PC-3 (cell line): ENCODE measurements around the gene UTF1. TPM values are rescaled to one million over a fixed set of nuclear protein-coding genes. Genes with fewer than 3 reads are reported as not detected.

Experiments
- ATAC-seq: fragments of 200-7000 bp; cut with Tn5 transposase; 2 replicates; pipeline ENCODE4 v1.9.1; 2020; ENCODE audit warnings: mild to moderate bottlenecking, moderate library complexity
- BruUV-seq: library from RNA; stranded (reverse); fragments of 400-500 nt; replicated peaks from 2 replicates; lab custom pipeline; 2021; lab: Mats Ljungman, UMichigan
- CTCF ChIA-PET: fragments of 300-600 bp; sonication (Branson Sonifier 250); formaldehyde crosslinking; loops from one replicate; lab custom pipeline; 2022; ENCODE audit warnings: antibody characterized with exemption; lab: Charles Lee
- POLR2A ChIA-PET: fragments of 300-600 bp; sonication (Branson Sonifier 250); formaldehyde crosslinking; loops from one replicate; lab custom pipeline; 2022; ENCODE audit warnings: antibody characterized with exemption; ENCODE audit not compliant: unreplicated experiment; lab: Charles Lee
- DNase-seq: peaks from one replicate; pipeline ENCODE4 v3.0.0-alpha.2; 2015
- H2AFZ ChIP-seq: fragments of 300-600 bp; sonication (generic); 2 replicates; pipeline ENCODE4 v1.6.0; 2016; ENCODE audit warnings: antibody characterized with exemption, low read length
- H3F3A ChIP-seq: fragments of 300-600 bp; sonication (generic); one replicate; pipeline ENCODE4 v1.6.0; 2017; ENCODE audit warnings: antibody characterized with exemption, low read length, control low read depth, mild to moderate bottlenecking; ENCODE audit not compliant: unreplicated experiment
- H3K27ac ChIP-seq: fragments of 300-600 bp; sonication (generic); 2 replicates; pipeline ENCODE4 v1.5.1; 2016; ENCODE audit warnings: mild to moderate bottlenecking, low read length
- H3K27me3 ChIP-seq: fragments of 300-600 bp; sonication (generic); 2 replicates; pipeline ENCODE4 v1.6.1; 2016; ENCODE audit warnings: low read length, mixed read lengths
- H3K36me3 ChIP-seq: fragments of 300-600 bp; sonication (generic); 2 replicates; pipeline ENCODE4 v1.6.1; 2016; ENCODE audit warnings: low read depth, mixed run types, low read length, mixed read lengths
- H3K4me1 ChIP-seq: fragments of 300-600 bp; sonication (generic); 2 replicates; pipeline ENCODE4 v1.5.1; 2016; ENCODE audit warnings: low read length; ENCODE audit not compliant: insufficient read depth
- H3K4me2 ChIP-seq: fragments of 300-600 bp; sonication (generic); 2 replicates; pipeline ENCODE4 v1.6.0; 2016; ENCODE audit warnings: low read length
- H3K4me3 ChIP-seq: fragments of 300-600 bp; sonication (generic); 2 replicates; pipeline ENCODE4 v1.5.1; 2016; ENCODE audit warnings: mild to moderate bottlenecking, low read length, mixed read lengths
- H3K79me2 ChIP-seq: fragments of 300-600 bp; sonication (generic); 2 replicates; pipeline ENCODE4 v1.6.1; 2017; ENCODE audit warnings: low read length, mixed read lengths
- H3K9ac ChIP-seq: fragments of 300-600 bp; sonication (generic); 2 replicates; pipeline ENCODE4 v1.6.0; 2016; ENCODE audit warnings: mild to moderate bottlenecking, low read length
- H3K9me2 ChIP-seq: fragments of 300-600 bp; sonication (generic); replicated peaks from 2 replicates; pipeline ENCODE4 v1.6.1; 2016; ENCODE audit warnings: mixed run types, low read length, mixed read lengths
- H3K9me3 ChIP-seq: fragments of 300-600 bp; sonication (generic); 2 replicates; pipeline ENCODE4 v1.6.1; 2016; ENCODE audit warnings: low read length, mixed read lengths
- H4K20me1 ChIP-seq: fragments of 300-600 bp; sonication (generic); 2 replicates; pipeline ENCODE4 v1.6.1; 2016; ENCODE audit warnings: low read length, mixed read lengths
- EZH2 ChIP-seq: fragments of 300-600 bp; sonication (generic); IDR thresholded peaks from one replicate; pipeline ENCODE4 v1.6.1; 2017; ENCODE audit warnings: antibody characterized with exemption, mild to moderate bottlenecking, low read length; ENCODE audit not compliant: unreplicated experiment
- EZH2phosphoT487 ChIP-seq: fragments of 300-600 bp; sonication (generic); IDR thresholded peaks from 2 replicates; pipeline ENCODE4 v1.6.1; 2018; ENCODE audit warnings: mild to moderate bottlenecking, antibody characterized with exemption, low read length, borderline replicate concordance
- intact Hi-C: fragments of 100-400 bp; cut with micrococcal nuclease; formaldehyde crosslinking; loops from 2 replicates; pipeline ENCODE4 v1.9.0; 2023
- total RNA-seq: library from RNA; depleted of rRNA; stranded (reverse); fragments of >200 nt; gene quantifications from 2 replicates; pipeline ENCODE4 v1.2.3, GENCODE V29; 2014
- TF ChIP-seq, protein P1 (sequence below): fragments of 300-600 bp; sonication (generic); conservative IDR thresholded peaks from 2 replicates; pipeline ENCODE4 v1.5.1; 2017; ENCODE audit warnings: antibody characterized with exemption, low read depth, mild to moderate bottlenecking, low read length

UTF1 gene
- total RNA-seq, 1 experiment from 2014 or later, result not detected

DNA sequence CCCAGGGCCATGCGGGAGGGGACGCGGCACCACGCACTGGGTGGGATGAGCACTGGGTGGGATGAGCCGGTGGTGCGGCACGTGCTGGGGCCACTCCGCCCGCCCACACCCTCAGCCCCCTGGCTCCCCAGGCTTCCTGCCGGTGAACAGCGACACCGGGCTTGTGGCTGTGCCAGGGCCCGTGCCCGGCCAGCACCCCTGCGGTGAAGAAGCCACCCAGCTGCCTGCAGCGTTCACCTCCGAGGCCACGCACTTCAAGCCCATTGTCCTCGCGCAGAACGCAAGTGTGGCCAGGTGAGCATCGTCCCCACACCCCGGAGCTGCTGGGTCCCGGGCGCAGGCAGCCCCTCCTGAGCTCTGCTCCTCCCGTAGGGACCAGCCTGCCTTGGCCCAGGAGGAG lies 31.8 kb upstream of the UTF1 start:
- no peak for TF ChIP-seq EZH2phosphoT487
- TF ChIP-seq, protein P1, sequence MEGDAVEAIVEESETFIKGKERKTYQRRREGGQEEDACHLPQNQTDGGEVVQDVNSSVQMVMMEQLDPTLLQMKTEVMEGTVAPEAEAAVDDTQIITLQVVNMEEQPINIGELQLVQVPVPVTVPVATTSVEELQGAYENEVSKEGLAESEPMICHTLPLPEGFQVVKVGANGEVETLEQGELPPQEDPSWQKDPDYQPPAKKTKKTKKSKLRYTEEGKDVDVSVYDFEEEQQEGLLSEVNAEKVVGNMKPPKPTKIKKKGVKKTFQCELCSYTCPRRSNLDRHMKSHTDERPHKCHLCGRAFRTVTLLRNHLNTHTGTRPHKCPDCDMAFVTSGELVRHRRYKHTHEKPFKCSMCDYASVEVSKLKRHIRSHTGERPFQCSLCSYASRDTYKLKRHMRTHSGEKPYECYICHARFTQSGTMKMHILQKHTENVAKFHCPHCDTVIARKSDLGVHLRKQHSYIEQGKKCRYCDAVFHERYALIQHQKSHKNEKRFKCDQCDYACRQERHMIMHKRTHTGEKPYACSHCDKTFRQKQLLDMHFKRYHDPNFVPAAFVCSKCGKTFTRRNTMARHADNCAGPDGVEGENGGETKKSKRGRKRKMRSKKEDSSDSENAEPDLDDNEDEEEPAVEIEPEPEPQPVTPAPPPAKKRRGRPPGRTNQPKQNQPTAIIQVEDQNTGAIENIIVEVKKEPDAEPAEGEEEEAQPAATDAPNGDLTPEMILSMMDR, result no peak
- TF ChIP-seq EZH2, result no peak
- no peak for DNase-seq
- POLR2A ChIA-PET, result no interaction called here
- no peaks in the 10 kb centered on the region for H3F3A ChIP-seq
- intact Hi-C loops, result no loop called here
- no peak overlapping the region for H2AFZ ChIP-seq
- ATAC-seq, result no peak
- H3K36me3 ChIP-seq, result no peaks in the 10 kb centered on the region
- no peaks in the 10 kb centered on the region for H3K9me2 ChIP-seq
- no peaks in the 10 kb centered on the region for H3K9me3 ChIP-seq
- H3K4me1 ChIP-seq, result no peaks in the 10 kb centered on the region
- H3K79me2 ChIP-seq, result no peaks in the 10 kb centered on the region
- H3K27ac ChIP-seq, result no peak overlapping the region
- no peak overlapping the region for H3K9ac ChIP-seq
- H4K20me1 ChIP-seq, result no peaks in the 10 kb centered on the region
- H3K27me3 ChIP-seq, result peaks cover 40% of the 10 kb centered on the region
- CTCF ChIA-PET, result no interaction called here
- H3K4me2 ChIP-seq, result no peak overlapping the region
- H3K4me3 ChIP-seq, result no peak overlapping the region
- no TSS peak for BruUV-seq

DNA sequence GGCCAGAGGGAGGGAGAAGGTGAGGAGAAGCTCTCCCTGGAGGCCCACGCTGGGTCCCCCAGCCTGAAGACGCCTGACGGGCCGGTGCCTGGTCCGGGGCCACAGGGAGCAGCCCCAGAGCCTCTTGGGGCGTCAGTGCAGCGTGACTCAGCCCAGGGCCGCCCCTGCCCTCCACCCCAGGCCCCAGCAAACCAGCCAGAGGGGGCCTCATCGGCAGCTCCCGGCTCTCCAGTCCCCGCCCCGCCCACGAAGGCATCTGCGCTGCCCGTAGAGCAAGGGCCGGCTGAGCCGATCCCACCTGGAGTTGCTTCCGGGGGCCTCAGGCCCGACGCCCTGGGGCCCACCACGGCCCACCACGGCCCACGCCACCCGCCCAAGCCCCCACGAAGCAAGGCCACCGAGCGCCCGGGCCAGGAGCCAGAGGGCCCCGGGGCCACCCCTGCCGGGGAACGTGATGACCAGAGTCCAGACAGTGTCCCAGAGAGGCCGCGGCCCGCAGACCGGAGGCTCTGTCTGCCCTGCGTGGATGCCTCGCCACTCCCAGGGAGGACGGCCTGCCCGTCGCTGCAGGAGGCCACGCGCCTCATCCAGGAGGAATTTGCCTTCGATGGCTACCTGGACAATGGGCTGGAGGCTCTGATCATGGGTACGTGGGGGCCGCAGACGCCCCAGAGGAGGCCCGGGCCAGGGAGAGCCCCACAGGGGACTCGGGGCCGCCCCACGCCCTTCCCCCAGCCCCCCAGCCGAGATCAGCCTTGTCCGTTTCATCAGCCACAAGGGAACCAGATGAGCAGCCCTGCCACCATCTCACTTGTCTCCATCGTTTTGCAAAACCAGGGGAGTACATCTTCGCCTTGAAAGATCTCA lies 31.2 kb upstream of the UTF1 start:
- BruUV-seq, result no TSS peak
- no peaks in the 10 kb centered on the region for H3K9me2 ChIP-seq
- no peaks in the 10 kb centered on the region for H3K9me3 ChIP-seq
- TF ChIP-seq, protein P1, result no peak
- TF ChIP-seq EZH2 (no peak), EZH2phosphoT487 (no peak)
- DNase-seq (no peak), ATAC-seq (no peak)
- no peak overlapping the region for H3K9ac ChIP-seq
- H3K27ac ChIP-seq, result no peak overlapping the region
- H3K27me3 ChIP-seq, result peaks cover 34% of the 10 kb centered on the region
- intact Hi-C loops, result no loop called here
- H3K4me3 ChIP-seq, result no peak overlapping the region
- no peaks in the 10 kb centered on the region for H3K79me2 ChIP-seq
- H4K20me1 ChIP-seq, result no peaks in the 10 kb centered on the region
- H3K4me2 ChIP-seq, result no peak overlapping the region
- CTCF ChIA-PET, result no interaction called here
- no peaks in the 10 kb centered on the region for H3K4me1 ChIP-seq
- no peaks in the 10 kb centered on the region for H3F3A ChIP-seq
- POLR2A ChIA-PET, result no interaction called here
- no peak overlapping the region for H2AFZ ChIP-seq
- H3K36me3 ChIP-seq, result no peaks in the 10 kb centered on the region

- intact Hi-C loops, result no loop called here
- BruUV-seq, result no TSS peak
- Histone ChIP-seq H3K27me3 (peaks cover 29% of the 10 kb centered on the region), H3K4me1 (no peaks in the 10 kb centered on the region), H4K20me1 (no peaks in the 10 kb centered on the region), H3K27ac (no peak overlapping the region), H3K4me2 (no peak overlapping the region), H2AFZ (no peak overlapping the region), H3K9ac (no peak overlapping the region), H3K4me3 (no peak overlapping the region), H3K9me3 (no peaks in the 10 kb centered on the region), H3F3A (no peaks in the 10 kb centered on the region), H3K36me3 (no peaks in the 10 kb centered on the region), H3K79me2 (no peaks in the 10 kb centered on the region), H3K9me2 (no peaks in the 10 kb centered on the region)
- DNase-seq (no peak), ATAC-seq (no peak)
- POLR2A ChIA-PET, result no interaction called here
- no peak for TF ChIP-seq EZH2
- TF ChIP-seq, protein P1, result no peak
- TF ChIP-seq EZH2phosphoT487, result no peak
- CTCF ChIA-PET, result no interaction called here
These were observed 30.5 kb upstream of the UTF1 start for GRCh38 chr10:133199488-133199885.
